Stimulated activated CD8-positive, alpha-beta memory T cell treated with anti-CD3 and anti-CD28 coated beads, Interleukin-12 subunit alpha, Interleukin-12 subunit beta, amount 100 ng/mL, for 1 hour (primary cell): ENCODE data around the gene PGS1.

Experiments
- DNase-seq: peaks from one replicate; pipeline ENCODE4 v3.0.0-alpha.2; 2020; ENCODE audit warnings: low read depth

The PGS1 gene

DNA sequence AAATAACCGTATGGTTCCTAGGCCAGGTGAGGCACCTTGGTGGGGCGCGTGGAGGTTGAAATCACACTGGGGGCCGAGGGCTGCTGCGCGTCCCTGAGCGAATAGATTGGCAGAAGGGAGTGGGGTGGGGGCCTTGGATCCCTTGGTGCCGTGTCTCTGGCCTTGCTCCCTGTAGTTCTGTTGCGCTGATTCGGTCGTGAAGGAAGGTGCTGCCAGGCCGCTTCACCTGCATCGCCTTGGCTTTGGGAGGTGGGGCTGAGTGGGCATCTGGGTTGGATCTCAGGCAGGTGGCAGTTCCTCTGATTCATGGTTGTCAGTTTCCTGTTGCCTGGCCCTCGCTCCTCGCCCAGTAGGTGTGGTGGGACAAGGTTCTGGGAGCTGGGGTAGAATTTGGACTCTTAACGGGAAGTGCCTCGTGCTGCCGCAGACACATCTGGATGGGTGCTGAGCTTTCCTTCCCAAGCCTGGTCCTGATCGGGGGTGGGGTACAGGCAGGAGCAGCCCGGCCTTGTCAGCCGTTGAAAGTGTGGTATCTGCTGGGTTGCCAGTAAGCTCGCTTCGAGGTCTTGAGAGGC is 30.1 kb downstream of the PGS1 start:
- no peak for DNase-seq

DNA sequence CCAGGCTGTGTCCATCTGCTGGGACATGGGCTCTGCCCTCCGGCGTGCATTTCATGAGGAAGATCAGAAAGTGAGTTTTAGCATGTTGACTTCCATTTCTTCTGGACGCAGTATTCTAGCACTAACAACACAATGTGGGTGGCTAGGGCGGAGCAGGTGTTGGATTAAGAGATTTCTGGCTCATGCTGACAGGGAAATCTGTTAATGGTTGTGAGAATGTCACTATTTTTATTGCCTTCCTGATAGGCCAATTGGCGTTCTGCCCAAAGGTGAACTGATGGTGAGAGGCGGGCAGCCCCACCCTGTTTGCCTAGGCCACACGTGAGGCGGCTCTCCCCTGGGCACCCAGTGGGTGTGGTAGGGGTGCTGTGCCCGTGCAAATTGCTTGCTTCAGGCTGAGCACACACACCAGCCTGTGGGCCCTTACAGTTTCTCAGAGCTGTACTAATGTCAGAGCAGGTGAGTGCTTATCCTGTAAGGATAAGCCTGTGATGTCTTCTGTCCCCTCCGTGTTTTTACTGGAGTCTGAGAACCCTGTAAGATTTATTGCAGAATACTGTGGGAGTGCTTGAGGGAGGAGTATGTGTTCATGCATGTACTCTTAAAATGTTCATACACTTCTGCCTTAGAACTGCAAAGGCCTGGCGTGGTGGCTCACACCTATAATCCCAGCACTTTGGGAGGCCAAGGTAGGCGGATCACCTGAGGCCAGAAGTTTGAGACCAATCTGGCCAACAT is 30.9 kb downstream of the PGS1 start:
- DNase-seq, result no peak

DNA sequence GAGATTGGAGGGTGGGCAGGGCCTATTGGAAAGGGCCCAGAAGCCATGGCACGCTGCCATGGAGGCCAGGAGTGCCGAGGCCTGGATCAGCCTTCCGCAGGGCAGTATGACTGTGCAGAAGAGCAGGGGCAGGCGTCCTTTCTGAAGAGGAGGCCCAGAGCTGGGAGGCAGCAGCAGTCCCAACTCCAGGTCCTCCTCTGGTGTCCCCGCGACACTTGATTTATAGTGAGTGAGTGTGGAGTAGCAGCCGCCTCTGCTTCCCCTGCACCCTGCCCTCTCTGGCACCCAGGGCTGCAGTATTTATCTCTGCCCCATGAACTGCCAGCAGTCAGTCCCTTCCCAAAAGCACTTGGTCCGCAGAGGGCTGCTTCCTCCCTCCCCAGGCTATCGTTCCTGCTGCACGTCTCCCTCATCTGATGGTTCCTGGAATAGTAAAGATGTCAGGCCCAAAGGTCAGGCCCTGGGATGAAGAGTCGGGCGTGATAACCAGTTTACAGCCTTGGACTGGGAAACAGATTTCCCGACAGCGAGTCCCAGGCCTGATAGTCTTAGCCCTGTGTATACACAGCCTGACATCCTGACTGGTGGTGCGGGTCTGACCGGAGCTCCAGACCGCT is 32.9 kb downstream of the PGS1 start:
- no peak for DNase-seq

DNA sequence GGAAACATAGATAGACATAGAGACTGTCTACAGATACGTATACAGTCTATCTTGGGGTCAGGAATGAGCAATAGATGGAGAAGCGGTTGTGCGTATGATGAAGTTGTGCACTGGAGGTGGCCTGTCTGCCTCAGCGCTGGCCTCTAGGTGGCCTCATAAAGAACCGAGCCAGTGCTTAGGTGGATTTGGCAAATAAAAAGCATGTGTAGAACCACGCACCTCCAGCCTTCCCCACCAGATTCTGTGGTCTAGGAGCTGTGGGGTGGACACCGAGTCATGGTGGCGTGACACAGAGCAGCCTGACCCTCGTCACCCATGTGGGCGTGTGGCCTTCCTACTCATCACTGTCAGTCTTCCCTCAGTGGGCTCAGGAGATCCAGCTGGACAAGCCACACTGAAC is 34.0 kb downstream of the PGS1 start:
- DNase-seq, result no peak

DNA sequence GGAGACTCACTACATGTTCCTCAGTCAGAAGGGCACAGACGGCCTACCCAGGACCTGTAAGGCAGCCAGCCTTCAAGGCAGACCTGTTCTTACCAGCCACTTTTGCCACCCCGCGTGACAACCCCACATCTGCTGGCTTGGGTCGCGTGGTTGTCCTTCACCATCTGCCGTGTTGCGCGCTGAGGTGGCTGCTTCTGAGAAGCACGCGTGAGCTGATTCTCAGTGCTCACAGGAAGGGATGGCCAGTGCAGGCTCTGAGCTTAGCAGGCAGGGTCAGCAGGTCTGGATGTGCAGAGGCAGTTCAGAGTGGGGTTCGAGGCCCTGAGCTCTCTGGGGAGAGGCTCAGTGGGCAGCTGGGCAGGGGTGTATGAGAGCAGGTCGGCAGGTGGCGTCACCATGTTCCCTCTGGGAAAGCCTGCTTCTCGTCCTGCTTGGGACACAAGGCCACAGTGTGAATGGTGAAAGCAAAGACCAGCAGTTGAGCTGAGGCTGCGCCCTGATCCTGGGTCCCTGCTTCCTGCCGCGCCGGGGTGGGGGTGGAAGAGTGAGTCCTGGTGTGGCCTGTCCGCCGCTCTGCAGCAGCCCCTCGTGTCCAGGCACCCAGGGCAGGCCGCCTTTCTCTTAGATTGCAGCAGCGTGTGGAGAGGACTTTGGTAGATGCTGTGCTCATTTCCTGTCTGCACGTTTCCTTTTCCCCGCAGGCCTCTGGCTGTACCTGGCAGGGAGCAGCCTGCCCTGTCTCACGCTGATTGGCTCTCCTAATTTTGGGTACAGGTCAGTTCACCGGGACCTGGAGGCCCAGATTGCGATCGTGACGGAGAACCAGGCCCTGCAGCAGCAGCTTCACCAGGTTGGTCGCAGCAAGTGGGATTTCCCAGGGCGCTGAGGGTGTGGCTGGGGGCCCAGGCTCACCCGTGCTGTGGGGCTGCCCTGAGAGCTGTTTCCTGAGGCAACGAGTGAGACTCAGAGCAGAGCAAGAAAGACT is 36.0 kb downstream of the PGS1 start:
- peak; percentile 3 for DNase-seq

DNA sequence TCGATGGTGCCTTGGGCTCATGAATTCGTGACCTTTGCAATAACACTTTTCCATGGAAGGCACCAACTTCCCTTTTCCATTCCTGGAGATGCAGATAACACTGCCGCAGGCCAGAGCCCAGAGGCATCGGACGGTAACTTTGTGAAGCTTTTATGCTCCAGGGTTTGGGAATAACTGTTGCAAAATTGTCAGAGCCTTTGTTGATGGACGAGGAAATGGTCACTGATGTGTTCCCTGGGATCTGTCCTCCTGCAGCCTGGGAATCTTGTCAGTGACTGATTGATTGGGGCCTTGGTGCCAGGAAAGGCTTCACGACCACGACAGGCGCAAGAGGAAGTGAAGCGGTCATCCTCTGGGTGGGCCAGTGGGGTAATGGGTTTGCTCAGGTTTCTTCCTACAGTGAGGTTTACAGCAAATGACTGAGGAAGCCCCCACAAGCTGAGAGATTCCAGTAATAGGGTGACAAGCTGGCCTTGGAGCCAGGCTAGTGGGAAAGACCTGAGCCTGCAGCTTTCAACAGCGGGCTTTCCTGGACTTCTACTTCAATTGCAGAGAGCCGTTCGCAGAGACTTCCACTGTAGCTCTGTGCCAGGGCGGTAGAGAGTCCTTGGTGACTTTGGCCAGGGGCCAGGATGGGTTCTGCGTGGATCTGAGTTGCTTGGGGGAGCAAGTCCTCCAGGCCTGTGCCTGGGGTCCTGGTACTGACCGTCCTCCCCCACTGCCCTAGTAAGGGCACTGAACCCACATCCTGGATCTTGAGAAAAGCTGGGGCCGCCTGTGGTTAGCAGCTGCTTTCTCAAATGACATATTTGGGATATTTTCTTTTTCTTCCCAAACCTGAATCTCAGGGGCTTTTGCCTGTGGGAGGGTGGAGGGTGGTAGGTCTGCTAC is 37.6 kb downstream of the PGS1 start:
- DNase-seq, result no peak

DNA sequence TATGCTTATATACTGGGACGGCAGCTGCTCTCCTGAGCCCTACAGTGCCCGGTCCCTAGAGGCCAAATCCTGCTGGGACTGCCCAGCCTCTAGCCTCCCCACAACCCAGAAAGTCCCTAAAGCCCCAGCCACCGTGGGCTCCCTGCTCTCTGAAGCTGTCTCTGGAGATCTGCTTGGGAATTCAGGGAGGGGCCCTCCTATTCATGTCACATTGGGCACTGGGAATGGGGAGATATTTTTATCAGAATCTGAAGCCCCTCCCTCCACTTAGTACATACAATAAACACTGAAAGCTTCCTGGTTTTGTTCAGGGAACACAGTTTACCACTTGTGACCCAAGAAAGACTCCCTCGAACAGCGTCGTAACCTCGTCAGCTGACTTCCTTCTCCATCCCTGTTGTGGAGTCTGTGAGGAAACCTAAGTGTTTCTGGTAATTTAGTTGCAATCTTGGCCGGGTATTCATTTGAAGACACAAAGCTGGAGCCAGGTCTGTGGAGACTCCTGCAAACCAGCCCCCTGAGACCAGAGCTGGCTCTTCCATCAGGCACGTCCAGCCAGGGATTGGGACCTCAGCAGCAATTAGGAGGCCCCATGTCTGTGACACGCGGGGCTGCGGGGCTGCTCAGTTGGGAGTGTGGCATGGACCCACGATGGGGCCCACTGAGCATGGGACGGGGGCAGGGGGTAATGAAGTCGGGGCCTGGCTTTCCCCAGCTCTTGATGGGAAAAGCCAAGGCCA is 38.5 kb downstream of the PGS1 start:
- DNase-seq, result no peak

DNA sequence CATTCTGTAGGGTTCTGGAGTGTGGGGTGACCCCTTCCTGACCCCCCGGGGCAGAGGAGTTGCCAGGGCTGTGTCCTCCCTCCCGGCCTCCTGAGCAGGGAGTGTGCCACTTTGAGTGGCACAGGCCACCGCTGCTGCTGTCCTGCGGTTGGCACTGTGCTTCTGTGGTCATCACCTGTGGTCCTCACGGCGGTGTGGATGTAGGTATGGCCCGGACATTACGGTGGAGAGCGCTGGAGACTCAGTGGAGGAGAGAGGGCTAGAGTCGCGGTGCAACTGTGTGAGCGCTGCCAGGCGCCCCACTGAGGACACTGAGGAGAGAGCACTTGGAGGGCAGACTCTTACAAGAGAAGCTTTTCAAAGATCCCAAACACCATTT is 39.1 kb downstream of the PGS1 start:
- DNase-seq, result no peak

DNA sequence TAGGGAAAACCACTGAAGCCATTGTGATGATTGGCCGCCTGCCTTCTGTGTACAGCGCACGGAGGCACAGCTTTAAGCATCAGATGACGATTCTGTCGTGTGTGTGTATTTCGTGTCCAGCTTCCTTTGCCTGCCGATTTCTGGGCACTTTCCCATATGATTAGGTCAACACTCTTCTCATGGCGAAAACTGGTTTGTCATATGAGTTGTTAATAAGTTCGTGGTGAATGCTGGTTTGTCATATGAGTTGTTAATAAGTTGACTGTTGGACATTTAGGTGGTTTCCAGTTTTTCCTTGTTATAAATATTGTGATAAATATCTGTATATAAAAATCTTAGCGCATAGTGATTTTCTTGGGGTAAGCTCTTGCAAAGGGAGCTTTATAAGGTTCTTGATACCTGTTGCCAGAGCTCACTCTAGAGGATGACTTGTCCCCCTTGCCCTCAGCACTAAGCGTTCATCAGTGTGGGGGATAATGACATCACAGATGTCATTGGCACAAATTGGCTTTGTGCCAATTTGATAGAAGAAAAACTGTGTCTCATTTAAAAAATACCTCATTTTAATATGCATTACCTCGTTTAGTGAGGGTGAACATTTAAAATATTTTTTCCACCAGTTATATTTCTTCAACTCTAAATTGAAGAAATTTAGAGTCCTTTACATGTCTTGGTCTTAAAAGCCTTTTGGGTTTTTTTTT is 40.0 kb downstream of the PGS1 start:
- DNase-seq, result no peak

DNA sequence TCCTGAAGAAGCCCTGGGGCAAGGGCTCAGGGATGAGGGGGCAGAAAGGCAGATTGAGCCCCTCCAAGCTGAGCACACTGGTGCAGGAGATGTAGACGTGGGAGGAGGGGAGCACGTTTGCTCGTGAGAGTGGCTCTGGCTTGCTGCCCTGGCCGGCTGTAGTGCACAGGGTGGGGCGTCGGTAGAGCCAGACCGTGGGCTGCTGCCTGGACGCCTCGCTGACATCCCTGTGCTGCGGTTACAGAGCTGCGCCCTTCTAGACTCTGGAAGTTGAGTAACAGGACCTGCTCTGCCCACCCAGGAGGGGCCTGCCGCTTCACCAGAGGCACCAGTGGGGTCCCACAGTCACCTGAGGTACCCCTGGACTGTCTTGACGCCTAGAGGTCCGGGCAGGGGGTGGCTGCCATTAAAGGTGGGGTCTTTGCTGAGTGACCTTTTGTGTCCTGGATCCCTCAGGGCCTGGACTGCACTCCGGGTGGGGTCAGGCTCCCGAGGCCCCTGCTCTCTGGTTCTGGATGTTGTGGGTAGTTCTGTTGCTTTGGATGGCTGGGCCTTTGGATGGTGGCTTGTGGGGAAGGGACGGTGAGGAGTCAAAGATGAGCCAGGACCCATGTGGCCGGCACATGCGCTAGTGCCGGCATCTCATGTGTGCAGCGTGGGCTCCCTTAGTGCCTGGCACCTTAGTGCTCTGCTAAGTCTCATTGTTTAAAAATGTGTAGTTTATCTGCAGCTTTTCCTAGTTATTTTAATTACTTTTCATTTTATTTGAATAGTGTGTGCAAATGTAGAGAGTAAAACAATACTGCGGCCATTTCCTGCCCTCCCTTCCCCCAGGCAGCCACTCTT is 41.7 kb downstream of the PGS1 start:
- DNase-seq, result no peak

DNA sequence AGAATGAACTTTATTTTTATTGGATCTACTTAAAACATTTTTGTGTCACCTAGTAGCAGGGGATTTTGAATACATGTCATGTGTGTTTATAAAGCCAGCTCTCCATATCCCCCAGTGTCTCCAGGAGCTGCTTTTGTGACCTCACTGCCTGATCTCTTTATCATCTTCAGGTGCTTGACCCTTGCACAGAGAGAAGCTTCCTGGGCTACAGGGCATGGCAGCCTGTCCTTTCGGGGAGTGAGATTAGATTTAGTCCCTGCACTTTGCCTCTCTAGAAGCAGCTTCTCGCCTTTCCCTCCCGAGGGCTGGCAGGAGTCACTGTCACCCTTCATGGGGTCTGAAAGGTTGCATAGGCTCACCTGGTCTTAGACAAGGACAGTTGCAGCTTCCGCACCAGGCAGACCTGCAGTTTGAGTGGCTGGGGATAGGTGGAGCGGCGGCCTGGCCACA is 42.7 kb downstream of the PGS1 start:
- DNase-seq, result no peak

DNA sequence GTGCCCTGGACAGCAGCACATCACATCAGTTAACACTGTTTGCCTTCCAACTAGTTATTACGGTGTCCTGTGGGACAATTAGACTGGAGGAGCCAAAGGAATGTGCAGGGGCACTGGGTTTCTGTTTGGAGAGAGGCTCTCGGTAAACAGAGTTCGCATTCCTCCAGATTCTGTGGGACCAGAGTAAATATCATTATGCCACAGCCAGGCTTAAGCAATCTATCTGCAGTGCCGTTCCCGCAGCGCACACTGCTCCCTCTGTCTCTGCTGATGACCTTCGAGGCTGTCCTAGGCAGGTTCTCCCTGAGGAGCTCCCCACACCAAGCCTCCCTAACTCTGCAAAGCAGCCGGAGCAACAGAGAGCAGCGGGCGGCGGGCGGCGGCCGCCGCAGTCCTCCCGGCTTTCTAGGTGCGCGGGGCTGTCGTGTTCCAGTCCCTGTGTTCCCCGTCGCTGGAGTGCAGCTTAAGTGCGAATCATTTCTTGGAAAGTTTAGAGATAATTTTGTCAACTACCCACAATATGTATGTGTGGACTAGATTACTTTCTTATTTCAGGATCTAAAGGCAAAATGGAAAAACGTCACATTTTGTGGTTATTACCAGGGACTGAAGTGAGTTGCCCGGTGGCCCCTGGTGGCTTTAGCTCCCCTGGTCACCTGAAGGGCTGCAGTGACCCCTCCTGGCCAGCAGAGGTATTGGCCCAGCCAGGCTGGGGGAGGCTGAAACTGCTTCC is 43.3 kb downstream of the PGS1 start:
- DNase-seq, result peak; percentile 58

DNA sequence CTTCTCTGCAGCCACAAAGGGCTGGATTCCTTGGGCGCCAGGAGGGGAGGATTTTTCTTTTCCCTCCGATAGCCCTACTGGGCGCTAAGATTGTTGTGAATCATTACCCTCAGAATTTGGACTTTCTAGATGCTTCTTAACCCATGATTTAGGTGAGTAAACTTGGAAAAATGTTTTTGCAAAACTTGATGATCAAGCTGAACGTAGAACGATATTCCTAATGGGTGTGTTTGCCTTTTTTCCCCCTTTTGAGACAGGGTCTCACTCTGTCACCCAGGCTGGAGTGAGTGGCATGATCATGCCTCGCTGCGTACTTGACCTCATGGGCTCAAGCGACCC is 43.8 kb downstream of the PGS1 start:
- DNase-seq, result no peak

DNA sequence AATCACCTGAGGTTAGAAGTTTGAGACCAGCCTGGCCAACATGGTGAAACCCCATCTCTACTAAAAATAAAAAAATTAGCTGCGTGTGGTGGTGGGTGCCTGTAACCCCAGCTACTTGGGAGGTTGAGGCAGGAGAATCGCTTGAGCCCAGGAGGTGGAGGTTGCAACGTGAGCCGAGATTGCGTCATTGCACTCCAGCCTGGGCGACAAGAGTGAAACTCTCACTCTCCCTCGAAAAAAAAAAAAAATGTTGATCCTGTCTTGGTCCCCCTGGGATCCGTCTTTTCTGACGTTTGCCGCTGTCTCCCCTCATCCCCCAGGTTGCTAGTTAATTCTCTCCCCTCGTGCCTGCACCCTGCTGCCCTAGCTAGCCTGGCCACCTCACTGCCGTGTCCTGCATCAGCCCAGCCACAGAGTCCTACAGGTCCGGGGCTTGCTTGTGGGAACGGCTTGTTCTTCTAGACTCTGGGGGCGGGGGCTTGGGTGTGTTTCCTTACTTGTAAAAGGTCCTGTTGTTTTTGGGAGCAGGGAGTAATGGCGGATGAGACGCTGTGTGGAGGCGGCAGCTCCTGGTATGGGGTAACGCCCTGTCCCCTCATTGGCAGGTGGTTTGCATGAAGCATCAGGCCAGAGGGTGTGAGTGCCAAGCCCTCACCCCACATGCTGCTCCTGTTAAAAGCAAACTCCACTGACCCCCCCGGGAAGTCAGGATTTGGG is 44.6 kb downstream of the PGS1 start:
- DNase-seq, result no peak

DNA sequence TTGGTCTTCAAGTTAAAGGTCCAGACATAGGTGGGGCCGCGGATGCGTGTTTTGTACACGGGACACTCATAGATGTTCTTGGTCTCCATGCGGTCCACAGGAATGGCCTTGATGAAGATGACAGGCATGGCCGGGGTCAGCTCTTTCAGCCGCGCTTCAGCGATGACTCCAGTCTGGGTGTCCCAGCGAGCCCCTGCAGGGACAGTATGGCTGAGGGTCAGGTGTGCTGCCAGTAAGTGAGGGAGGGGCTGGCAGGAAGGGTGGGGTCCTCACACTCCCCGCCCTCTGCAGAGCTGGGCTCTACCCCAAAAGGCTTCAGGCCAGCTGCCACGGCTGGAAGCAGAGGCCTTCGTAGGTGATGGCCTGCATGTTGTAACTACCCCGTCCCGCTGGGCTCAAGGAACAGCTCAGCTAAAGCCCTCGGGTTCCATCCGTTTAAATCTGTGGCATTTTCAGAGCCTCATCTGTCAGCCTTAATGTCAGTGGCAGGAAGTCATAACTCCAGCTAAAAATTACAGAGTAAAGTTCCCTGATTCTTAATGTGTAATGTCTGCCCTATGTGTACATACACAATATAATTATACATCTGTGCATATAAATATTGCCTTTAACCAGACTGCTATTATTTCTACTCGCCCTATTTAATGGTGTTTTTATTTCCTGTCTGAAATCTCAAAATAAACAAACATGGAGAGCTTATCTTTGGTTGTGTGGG is 45.7 kb downstream of the PGS1 start:
- no peak for DNase-seq

DNA sequence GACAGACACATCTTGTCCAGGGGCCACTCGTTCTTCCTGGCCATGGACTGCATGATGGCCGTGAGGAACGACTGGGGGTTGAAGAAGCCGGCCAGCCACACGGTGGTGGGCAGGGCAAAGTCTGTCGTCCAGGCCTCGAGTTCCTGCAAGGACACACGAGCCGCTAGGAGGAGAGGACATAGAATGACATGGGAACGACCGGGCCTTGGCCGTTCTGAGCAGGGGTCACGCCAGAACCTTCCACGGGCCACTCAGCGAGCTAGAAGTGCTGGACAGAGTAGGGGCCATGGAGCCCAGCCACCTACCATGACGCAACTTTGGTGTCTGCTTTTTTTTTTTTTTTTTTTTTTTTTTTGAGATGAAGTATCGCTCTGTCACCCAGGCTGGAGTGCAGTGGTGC is 47.0 kb downstream of the PGS1 start:
- DNase-seq, result no peak

DNA sequence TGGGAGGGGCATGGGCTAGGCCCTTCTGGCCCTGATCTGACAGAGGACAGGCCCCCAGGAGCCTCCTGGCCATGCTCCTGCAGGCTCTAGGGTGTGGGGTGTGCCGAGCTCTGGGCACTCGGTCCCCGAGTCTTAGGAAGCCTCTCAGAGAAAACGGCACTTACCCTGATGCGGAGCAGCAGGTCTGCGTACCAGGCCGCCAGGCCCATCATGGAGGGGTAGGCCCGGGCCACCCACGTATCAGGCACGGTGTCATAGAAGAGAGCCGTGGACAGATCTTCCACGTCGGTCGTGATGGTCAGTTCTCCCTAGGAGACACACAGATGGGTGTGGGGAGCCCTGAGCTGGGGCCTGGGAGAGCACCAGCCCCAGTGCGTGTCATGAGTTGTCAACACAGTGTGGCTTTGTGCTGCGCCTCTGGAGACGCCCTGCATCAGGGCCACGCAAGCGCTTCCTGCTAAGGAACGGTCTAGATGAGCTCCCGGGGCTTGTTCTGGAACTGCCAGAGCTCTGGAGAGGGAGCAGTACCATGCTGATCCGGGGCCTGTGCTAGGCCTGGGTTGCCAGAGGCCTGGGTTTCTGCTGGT is 47.9 kb downstream of the PGS1 start:
- DNase-seq, result no peak
